SK-N-SH (cell line): ENCODE measurements around the gene BAZ1A. TPM values are rescaled to one million over a fixed set of nuclear protein-coding genes. Genes with fewer than 3 reads are reported as not detected.
A peak's percentile ranks its signal among the peaks of the same experiment; 100 is the strongest.

ENCODE experiments used
- CTCF ChIA-PET: fragments of 300-600, 350-600 bp; formaldehyde crosslinking; extraction: SDS; loops from one replicate; lab custom pipeline; 2021; lab: Yijun Ruan, JAX
- POLR2A ChIA-PET: fragments of 350-600 bp; sonication (Branson Sonifier 250); formaldehyde crosslinking; extraction: SDS; loops from one replicate; lab custom pipeline; 2020; ENCODE audit warnings: antibody characterized with exemption, inconsistent platforms; lab: Yijun Ruan, JAX
- DNase-seq: peaks from one replicate; pipeline ENCODE4 v3.0.0; 2012
- H2AFZ ChIP-seq: fragments of 200-600 bp; sonication (generic); 2 replicates; pipeline ENCODE4 v1.8.1; 2016; ENCODE audit warnings: antibody characterized with exemption, mild to moderate bottlenecking, low read depth
- H3F3A ChIP-seq: fragments of 200-600 bp; sonication (generic); replicated peaks from 2 replicates; pipeline ENCODE3; 2016; ENCODE audit warnings: antibody characterized with exemption, mild to moderate bottlenecking; ENCODE audit not compliant: insufficient read depth
- H3K27ac ChIP-seq, 2 experiments: fragments of 200-500 bp in 1 of 2; fragments of 200-600 bp in 1 of 2; sonication (Bioruptor generic) in 1 of 2; sonication (generic), shearing (Covaris generic) in 1 of 2; 2 replicates each; pipeline versions ENCODE4 v1.5.1 to v1.6.1; 2014 to 2016; ENCODE audit warnings: low read depth in 2 of 2, inconsistent platforms in 1 of 2, low read length in 1 of 2, mild to moderate bottlenecking in 1 of 2, mixed read lengths in 1 of 2
- H3K27me3 ChIP-seq: fragments of 200-600 bp; sonication (generic), shearing (Covaris generic); 2 replicates; pipeline ENCODE4 v1.6.1; 2016; ENCODE audit warnings: mixed run types; ENCODE audit not compliant: insufficient read depth
- H3K36me3 ChIP-seq, 2 experiments: fragments of 200-500 bp in 1 of 2; fragments of 200-600 bp in 1 of 2; sonication (Bioruptor generic) in 1 of 2; sonication (generic) in 1 of 2; replicated peaks in 1 of 2; 2 replicates each; pipeline versions ENCODE3 to v1.5.1; 2014 to 2016; ENCODE audit warnings: low read length in 1 of 2, mild to moderate bottlenecking in 1 of 2; ENCODE audit not compliant: insufficient read depth in 2 of 2, control insufficient read depth in 1 of 2
- H3K4me1 ChIP-seq, 2 experiments: fragments of 200-500 bp in 1 of 2; fragments of 200-600 bp in 1 of 2; sonication (Bioruptor generic) in 1 of 2; sonication (generic), shearing (Covaris generic) in 1 of 2; 2 replicates each; pipeline versions ENCODE4 v1.5.1 to v1.6.1; 2014 to 2016; ENCODE audit warnings: low read depth in 1 of 2, low read length in 1 of 2, mixed run types in 1 of 2; ENCODE audit not compliant: insufficient read depth in 2 of 2, control insufficient read depth in 1 of 2
- H3K4me2 ChIP-seq: fragments of 200-600 bp; sonication (generic), shearing (Covaris generic); 2 replicates; pipeline ENCODE4 v1.6.1; 2017; ENCODE audit warnings: mixed run types
- H3K4me3 ChIP-seq, 2 experiments: fragments of 200-500 bp in 1 of 2; fragments of 200-600 bp in 1 of 2; sonication (Bioruptor generic) in 1 of 2; sonication (generic), shearing (Covaris generic) in 1 of 2; 2 replicates each; pipeline versions ENCODE4 v1.5.1 to v1.8.1; 2014 to 2016; ENCODE audit warnings: low read depth in 2 of 2, inconsistent platforms in 1 of 2, low read length in 1 of 2, mild to moderate bottlenecking in 1 of 2, mixed read lengths in 1 of 2, moderate library complexity in 1 of 2
- H3K79me2 ChIP-seq: fragments of 200-600 bp; sonication (generic); 2 replicates; pipeline ENCODE4 v1.8.1; 2017; ENCODE audit warnings: mild to moderate bottlenecking; ENCODE audit not compliant: insufficient read depth
- H3K9ac ChIP-seq: fragments of 200-600 bp; sonication (generic); 2 replicates; pipeline ENCODE4 v1.6.1; 2017; ENCODE audit warnings: mixed run types
- H3K9me2 ChIP-seq: fragments of 200-600 bp; sonication (generic); 2 replicates; pipeline ENCODE4 v1.6.1; 2017; ENCODE audit warnings: mixed run types
- H3K9me3 ChIP-seq: fragments of 200-600 bp; sonication (generic); 2 replicates; pipeline ENCODE4 v1.6.1; 2017; ENCODE audit warnings: mixed run types, mild to moderate bottlenecking, moderate library complexity
- H4K20me1 ChIP-seq: fragments of 200-600 bp; sonication (generic); 2 replicates; pipeline ENCODE4 v1.6.1; 2017; ENCODE audit warnings: mild to moderate bottlenecking, mixed run types; ENCODE audit not compliant: insufficient read depth
- CHD2 ChIP-seq: fragments of 150-350 bp; IDR thresholded peaks from 2 replicates; pipeline ENCODE4 v1.6.1; 2018; ENCODE audit warnings: low read length; ENCODE audit not compliant: partially characterized antibody
- ELF1 ChIP-seq: IDR thresholded peaks from 2 replicates; pipeline ENCODE4 v1.4.0; 2012
- EZH2phosphoT487 ChIP-seq: fragments of 200-600 bp; sonication (generic); IDR thresholded peaks from 2 replicates; pipeline ENCODE4 v1.6.1; 2017; ENCODE audit warnings: low read depth, mixed run types, mild to moderate bottlenecking, antibody characterized with exemption, moderate library complexity, borderline replicate concordance
- FOSL2 ChIP-seq: IDR thresholded peaks from 2 replicates; pipeline ENCODE4 v1.4.0; 2012; ENCODE audit warnings: low read depth, mild to moderate bottlenecking, moderate library complexity, borderline replicate concordance
- FOXJ3 ChIP-seq: sonication (generic); formaldehyde crosslinking; IDR thresholded peaks from 2 replicates; pipeline ENCODE4 v1.5.1; 2020; ENCODE audit warnings: mild to moderate bottlenecking, missing genetic modification reagents
- FOXM1 ChIP-seq: IDR thresholded peaks from 2 replicates; pipeline ENCODE4 v1.4.0; 2012; ENCODE audit warnings: low read depth, mild to moderate bottlenecking
- GABPA ChIP-seq: IDR thresholded peaks from 2 replicates; pipeline ENCODE4 v1.4.0; 2012; ENCODE audit warnings: low read depth, mild to moderate bottlenecking
- JUND ChIP-seq: IDR thresholded peaks from 2 replicates; pipeline ENCODE4 v1.4.0; 2012
- MEF2A ChIP-seq: IDR thresholded peaks from 2 replicates; pipeline ENCODE4 v1.4.0; 2012; ENCODE audit warnings: low read depth, borderline replicate concordance
- MXI1 ChIP-seq: IDR thresholded peaks from 2 replicates; pipeline ENCODE4 v1.6.1; 2012; ENCODE audit warnings: mild to moderate bottlenecking, low read depth, low read length, improper control_type of control experiment
- NRF1 ChIP-seq: IDR thresholded peaks from 2 replicates; pipeline ENCODE4 v1.6.1; 2012; ENCODE audit warnings: low read depth, mild to moderate bottlenecking, low read length
- PBX3 ChIP-seq: IDR thresholded peaks from 2 replicates; pipeline ENCODE4; 2012
- POLR2AphosphoS5 ChIP-seq: IDR thresholded peaks from 2 replicates; pipeline ENCODE4 v1.6.1; 2012; ENCODE audit warnings: low read depth, low read length
- RAD21 ChIP-seq: IDR thresholded peaks from 2 replicates; pipeline ENCODE4 v1.6.1; 2012; ENCODE audit warnings: mild to moderate bottlenecking, low read length
- RCOR1 ChIP-seq: fragments of 150-350 bp; IDR thresholded peaks from 2 replicates; pipeline ENCODE4 v1.6.1; 2017; ENCODE audit warnings: antibody characterized with exemption, low read length
- REST ChIP-seq: IDR thresholded peaks from 2 replicates; pipeline ENCODE4 v1.6.1; 2012; ENCODE audit warnings: mild to moderate bottlenecking, low read depth, low read length, moderate library complexity
- RXRA ChIP-seq: IDR thresholded peaks from 2 replicates; pipeline ENCODE4 v1.4.0; 2012; ENCODE audit warnings: low read depth, mild to moderate bottlenecking, borderline replicate concordance
- SIN3A ChIP-seq: IDR thresholded peaks from 2 replicates; pipeline ENCODE4 v1.6.1; 2012; ENCODE audit warnings: low read depth, mild to moderate bottlenecking, low read length, moderate library complexity, borderline replicate concordance
- SMC3 ChIP-seq: IDR thresholded peaks from 2 replicates; pipeline ENCODE4 v1.6.1; 2012; ENCODE audit warnings: low read depth, low read length, improper control_type of control experiment
- TAF1 ChIP-seq: IDR thresholded peaks from 2 replicates; pipeline ENCODE4 v1.6.1; 2012; ENCODE audit warnings: low read depth, mild to moderate bottlenecking, low read length, moderate library complexity, borderline replicate concordance
- TCF12 ChIP-seq: IDR thresholded peaks from 2 replicates; pipeline ENCODE4 v1.4.0; 2012
- TEAD4 ChIP-seq: IDR thresholded peaks from 2 replicates; pipeline ENCODE4 v1.4.0; 2012; ENCODE audit warnings: mild to moderate bottlenecking, borderline replicate concordance; ENCODE audit not compliant: insufficient read depth
- USF2 ChIP-seq: fragments of 150-350 bp; IDR thresholded peaks from 2 replicates; pipeline ENCODE4 v1.6.1; 2017; ENCODE audit warnings: antibody characterized with exemption, low read length, low read depth, borderline replicate concordance
- ZBTB33 ChIP-seq: IDR thresholded peaks from 2 replicates; pipeline ENCODE4 v1.4.0; 2012; ENCODE audit warnings: low read depth, borderline replicate concordance
- WGBS: methylation state at CpG from one replicate; pipeline ENCODE4 v1.1.6; 2017; ENCODE audit warnings: low lambda C conversion rate; 5-methylcytosine and 5-hydroxymethylcytosine counted together
- polyA plus RNA-seq, 3 experiments: library from polyadenylated mRNA; depleted of rRNA; stranded (reverse); fragments of >200 nt; gene quantifications; 2 replicates each; pipeline ENCODE4 v1.2.3, GENCODE V29; 2012

Gene BAZ1A
- polyA plus RNA-seq, 1 of the 3 experiments (the other 2 are of a cell fraction), result 17.4 TPM

- Histone ChIP-seq H2AFZ (no peak overlapping the region), H3K27me3 (no peaks in the 10 kb centered on the region), H3K36me3 (peaks cover 0 to 19% of the 10 kb centered on the region in 2 experiments), H3K4me2 (no peak overlapping the region; the same call in 1 of the 2 replicates), H4K20me1 (no peaks in the 10 kb centered on the region), H3K4me1 (peaks cover 6 to 10% of the 10 kb centered on the region in 2 experiments; a peak in 3 of 4 replicates), H3K9me2 (no peaks in the 10 kb centered on the region), H3K27ac (peak overlapping the region; percentile 66 to 71), H3K79me2 (peaks cover 66% of the 10 kb centered on the region), H3K9ac (no peak overlapping the region), H3F3A (peaks cover 15% of the 10 kb centered on the region), H3K4me3 (no peak overlapping the region), H3K9me3 (no peaks in the 10 kb centered on the region)
- CTCF ChIA-PET, result no interaction called here
- POLR2A ChIA-PET, result interaction anchor here (1.2 kb wide), 1 partner anchor 9 kb away, joined by 3 read pairs; no protein-coding TSS in a partner anchor
- DNase-seq, result peak; percentile 11
- TF ChIP-seq RXRA, result no peak
- peak; percentile 50 for TF ChIP-seq TCF12
- no peak for TF ChIP-seq ZBTB33
- TF ChIP-seq SIN3A, result no peak
- TF ChIP-seq SMC3, result no peak
- TF ChIP-seq PBX3, result peak; percentile 51
- no peak for TF ChIP-seq CHD2
- TF ChIP-seq FOXM1, result no peak
- TF ChIP-seq FOXJ3 (CRISPR knock-in tag), result no peak
- TF ChIP-seq GABPA, result no peak; the same call in 1 of the 2 replicates
- no peak for TF ChIP-seq USF2
- no peak for TF ChIP-seq TAF1
- no peak for TF ChIP-seq RAD21
- no peak for TF ChIP-seq POLR2AphosphoS5
- no peak for TF ChIP-seq REST
- TF ChIP-seq FOSL2, result peak; percentile 87
- no peak for TF ChIP-seq EZH2phosphoT487
- TF ChIP-seq JUND, result peak; percentile 85
- no peak for TF ChIP-seq MEF2A
- no peak for TF ChIP-seq ELF1
- no peak for TF ChIP-seq RCOR1
- TF ChIP-seq NRF1, result no peak
- no peak for TF ChIP-seq TEAD4
- no peak for TF ChIP-seq MXI1
- 80% methylated on average over 3 of the region's 3 CpGs for WGBS
These were observed 32.1 kb downstream of the BAZ1A start for GRCh38 chr14:34843011-34843554.
